ENCODE results near the gene AHRR.
"Not testable (repeated sequence)": the region's sequence is repeated elsewhere in the genome, so short reads cannot be mapped to it uniquely, and the experiment has no call there.

AHRR gene

GRCh38 chr5:375921-376798 lies 54.6 kb downstream of the AHRR start:
- Mint-ChIP-seq H3K27me3 (ENCODE audit: low read depth) (no peaks in the 10 kb centered on the region), H3K36me3 (ENCODE audit: low read depth) (peaks cover 11% of the 10 kb centered on the region), H3K4me3 (no peak overlapping the region), H3K4me1 (ENCODE audit: low read depth) (peaks cover 56% of the 10 kb centered on the region), H3K9me3 (no peaks in the 10 kb centered on the region), H3K27ac (peak overlapping the region; percentile 12)

- Mint-ChIP-seq H3K36me3 (ENCODE audit: low read depth) (peaks cover 15% of the 10 kb centered on the region), H3K4me1 (ENCODE audit: low read depth) (peaks cover 52% of the 10 kb centered on the region), H3K27me3 (ENCODE audit: low read depth) (no peaks in the 10 kb centered on the region), H3K27ac (peak overlapping the region; percentile 45), H3K4me3 (no peak overlapping the region), H3K9me3 (peaks cover 3% of the 10 kb centered on the region)
Measured at GRCh38 chr5:376799-377325, 55.3 kb downstream of the AHRR start.

- Mint-ChIP-seq H3K27me3 (ENCODE audit: low read depth) (no peaks in the 10 kb centered on the region), H3K4me3 (no peak overlapping the region), H3K27ac (peak overlapping the region; percentile 79), H3K9me3 (peaks cover 9% of the 10 kb centered on the region), H3K4me1 (ENCODE audit: low read depth) (peaks cover 53% of the 10 kb centered on the region), H3K36me3 (ENCODE audit: low read depth) (peaks cover 21% of the 10 kb centered on the region)
Measured at GRCh38 chr5:377326-377981, 55.9 kb downstream of the AHRR start.

- Mint-ChIP-seq H3K4me3 (peak overlapping the region; percentile 60), H3K9me3 (peaks cover 11% of the 10 kb centered on the region), H3K27me3 (ENCODE audit: low read depth) (no peaks in the 10 kb centered on the region), H3K36me3 (ENCODE audit: low read depth) (peaks cover 26% of the 10 kb centered on the region), H3K4me1 (ENCODE audit: low read depth) (peaks cover 51% of the 10 kb centered on the region), H3K27ac (peak overlapping the region; percentile 79)
Measured at GRCh38 chr5:378301-378891, 56.9 kb downstream of the AHRR start.

- peak overlapping the region; percentile 60 for H3K4me3 Mint-ChIP-seq
- peaks cover 15% of the 10 kb centered on the region for H3K9me3 Mint-ChIP-seq
- H3K27me3 Mint-ChIP-seq (ENCODE audit: low read depth), result no peaks in the 10 kb centered on the region
- peaks cover 30% of the 10 kb centered on the region for H3K36me3 Mint-ChIP-seq (ENCODE audit: low read depth)
- peak overlapping the region; percentile 79 for H3K27ac Mint-ChIP-seq
- H3K4me1 Mint-ChIP-seq (ENCODE audit: low read depth), result peaks cover 50% of the 10 kb centered on the region
Measured at GRCh38 chr5:378976-379742, 57.6 kb downstream of the AHRR start.

- H3K4me3 Mint-ChIP-seq, result no peak overlapping the region
- peaks cover 41% of the 10 kb centered on the region for H3K4me1 Mint-ChIP-seq (ENCODE audit: low read depth)
- no peak overlapping the region for H3K27ac Mint-ChIP-seq
- H3K27me3 Mint-ChIP-seq (ENCODE audit: low read depth), result no peaks in the 10 kb centered on the region
- peaks cover 31% of the 10 kb centered on the region for H3K9me3 Mint-ChIP-seq
- H3K36me3 Mint-ChIP-seq (ENCODE audit: low read depth), result peaks cover 46% of the 10 kb centered on the region
Measured at GRCh38 chr5:380701-381309, 59.3 kb downstream of the AHRR start.

- Mint-ChIP-seq H3K9me3 (peaks cover 35% of the 10 kb centered on the region), H3K27ac (no peak overlapping the region), H3K4me1 (ENCODE audit: low read depth) (peaks cover 32% of the 10 kb centered on the region), H3K36me3 (ENCODE audit: low read depth) (peaks cover 52% of the 10 kb centered on the region), H3K27me3 (ENCODE audit: low read depth) (no peaks in the 10 kb centered on the region), H3K4me3 (no peak overlapping the region)
Measured at GRCh38 chr5:383066-383465, 61.6 kb downstream of the AHRR start.

GRCh38 chr5:383621-384020 lies 62.1 kb downstream of the AHRR start:
- Mint-ChIP-seq H3K4me3 (no peak overlapping the region), H3K4me1 (ENCODE audit: low read depth) (peaks cover 27% of the 10 kb centered on the region), H3K36me3 (ENCODE audit: low read depth) (peaks cover 53% of the 10 kb centered on the region), H3K27me3 (ENCODE audit: low read depth) (no peaks in the 10 kb centered on the region), H3K9me3 (peaks cover 35% of the 10 kb centered on the region), H3K27ac (no peak overlapping the region)

- Mint-ChIP-seq H3K4me1 (ENCODE audit: low read depth) (peaks cover 18% of the 10 kb centered on the region), H3K9me3 (peaks cover 35% of the 10 kb centered on the region), H3K36me3 (ENCODE audit: low read depth) (peaks cover 54% of the 10 kb centered on the region)
- H3K27me3 Mint-ChIP-seq (ENCODE audit: low read depth); H3K4me3 Mint-ChIP-seq; H3K27ac Mint-ChIP-seq: not testable (repeated sequence)
Measured at GRCh38 chr5:384576-384975, 63.1 kb downstream of the AHRR start.

- H3K4me1 Mint-ChIP-seq (ENCODE audit: low read depth), result peaks cover 18% of the 10 kb centered on the region
- no peak overlapping the region for H3K4me3 Mint-ChIP-seq
- H3K36me3 Mint-ChIP-seq (ENCODE audit: low read depth), result peaks cover 59% of the 10 kb centered on the region
- peaks cover 35% of the 10 kb centered on the region for H3K9me3 Mint-ChIP-seq
- H3K27ac Mint-ChIP-seq, result no peak overlapping the region
- no peaks in the 10 kb centered on the region for H3K27me3 Mint-ChIP-seq (ENCODE audit: low read depth)
Measured at GRCh38 chr5:385321-385720, 63.8 kb downstream of the AHRR start.

GRCh38 chr5:386432-387341 lies 65.2 kb downstream of the AHRR start:
- Mint-ChIP-seq H3K4me1 (ENCODE audit: low read depth) (peaks cover 23% of the 10 kb centered on the region), H3K4me3 (no peak overlapping the region), H3K36me3 (ENCODE audit: low read depth) (peaks cover 51% of the 10 kb centered on the region), H3K9me3 (peaks cover 33% of the 10 kb centered on the region), H3K27ac (no peak overlapping the region), H3K27me3 (ENCODE audit: low read depth) (no peaks in the 10 kb centered on the region)

- peaks cover 42% of the 10 kb centered on the region for H3K36me3 Mint-ChIP-seq (ENCODE audit: low read depth)
- no peak overlapping the region for H3K4me3 Mint-ChIP-seq
- no peak overlapping the region for H3K27ac Mint-ChIP-seq
- peaks cover 21% of the 10 kb centered on the region for H3K4me1 Mint-ChIP-seq (ENCODE audit: low read depth)
- H3K27me3 Mint-ChIP-seq (ENCODE audit: low read depth), result no peaks in the 10 kb centered on the region
- H3K9me3 Mint-ChIP-seq, result peaks cover 23% of the 10 kb centered on the region
Measured at GRCh38 chr5:387491-388265, 66.2 kb downstream of the AHRR start.

All from T-helper 1 cell treated with Interleukin-12 subunit alpha and Interleukin-12 subunit beta and Interleukin-4 antibody, amounts not matched to agents 30 μg/mL and 1 μg/mL, for 36 hours (primary cell).